Measurements from ENCODE around the gene ALDOB.
"Not testable (repeated sequence)": the region's sequence is repeated elsewhere in the genome, so short reads cannot be mapped to it uniquely, and the experiment has no call there.

ALDOB gene

GRCh38 chr9:101394687-101395086 is 40.9 kb downstream of the ALDOB start:
- Mint-ChIP-seq H3K36me3 (peaks cover 58% of the 10 kb centered on the region), H3K4me1 (peaks cover 61% of the 10 kb centered on the region), H3K9me3 (peaks cover 12% of the 10 kb centered on the region), H3K27ac (no peak overlapping the region), H3K4me3 (no peak overlapping the region), H3K27me3 (no peaks in the 10 kb centered on the region)
- no peak for ATAC-seq

GRCh38 chr9:101393135-101393534 is 42.4 kb downstream of the ALDOB start:
- no peaks in the 10 kb centered on the region for H3K27me3 Mint-ChIP-seq
- no peak for ATAC-seq
- H3K4me3 Mint-ChIP-seq, result no peak overlapping the region
- H3K4me1 Mint-ChIP-seq, result peaks cover 61% of the 10 kb centered on the region
- H3K36me3 Mint-ChIP-seq, result peaks cover 62% of the 10 kb centered on the region
- H3K9me3 Mint-ChIP-seq, result peaks cover 12% of the 10 kb centered on the region
- no peak overlapping the region for H3K27ac Mint-ChIP-seq

GRCh38 chr9:101388507-101388993 is 47.0 kb downstream of the ALDOB start:
- ATAC-seq, result no peak
- H3K27me3 Mint-ChIP-seq, result no peaks in the 10 kb centered on the region
- peaks cover 28% of the 10 kb centered on the region for H3K4me1 Mint-ChIP-seq
- H3K9me3 Mint-ChIP-seq, result peaks cover 19% of the 10 kb centered on the region
- no peak overlapping the region for H3K27ac Mint-ChIP-seq
- H3K4me3 Mint-ChIP-seq, result no peak overlapping the region
- peaks cover 49% of the 10 kb centered on the region for H3K36me3 Mint-ChIP-seq

GRCh38 chr9:101387871-101388506 is 47.6 kb downstream of the ALDOB start:
- peak; percentile 66 for ATAC-seq
- H3K27ac Mint-ChIP-seq, result no peak overlapping the region
- peaks cover 44% of the 10 kb centered on the region for H3K36me3 Mint-ChIP-seq

GRCh38 chr9:101384873-101385536 is 50.6 kb downstream of the ALDOB start, which contains the start of gene BAAT:
Gene BAAT, minus strand, starts transcription at chr9:101385006. Its CDS starts 13,602 bp downstream, at chr9:101371404.
- not testable (repeated sequence) for H3K9me3 Mint-ChIP-seq, H3K4me1 Mint-ChIP-seq, H3K4me3 Mint-ChIP-seq, ATAC-seq, H3K27ac Mint-ChIP-seq, H3K27me3 Mint-ChIP-seq
- peaks cover 16% of the 10 kb centered on the region for H3K36me3 Mint-ChIP-seq

More at GRCh38 chr9:101387871-101388506, 47.6 kb downstream of the ALDOB start:
- Mint-ChIP-seq H3K4me1 (peaks cover 26% of the 10 kb centered on the region), H3K4me3 (no peak overlapping the region), H3K27me3 (no peaks in the 10 kb centered on the region), H3K9me3 (peaks cover 17% of the 10 kb centered on the region)

GRCh38 chr9:101383361-101383760 is 52.2 kb downstream of the ALDOB start:
- H3K27me3 Mint-ChIP-seq, result no peaks in the 10 kb centered on the region
- H3K9me3 Mint-ChIP-seq, result peaks cover 9% of the 10 kb centered on the region
- no peak overlapping the region for H3K4me3 Mint-ChIP-seq
- H3K36me3 Mint-ChIP-seq, result peaks cover 13% of the 10 kb centered on the region
- no peaks in the 10 kb centered on the region for H3K4me1 Mint-ChIP-seq
- no peak overlapping the region for H3K27ac Mint-ChIP-seq
- no peak for ATAC-seq

- Mint-ChIP-seq H3K9me3 (peaks cover 15% of the 10 kb centered on the region), H3K36me3 (peaks cover 7% of the 10 kb centered on the region), H3K27ac (no peak overlapping the region)
Measured at GRCh38 chr9:101381833-101382342, 53.7 kb downstream of the ALDOB start.

GRCh38 chr9:101381118-101381517 is 54.5 kb downstream of the ALDOB start:
- H3K9me3 Mint-ChIP-seq, result peaks cover 15% of the 10 kb centered on the region
- peaks cover 7% of the 10 kb centered on the region for H3K36me3 Mint-ChIP-seq
- no peaks in the 10 kb centered on the region for H3K4me1 Mint-ChIP-seq
- H3K4me3 Mint-ChIP-seq, result no peak overlapping the region
- peaks cover 15% of the 10 kb centered on the region for H3K27me3 Mint-ChIP-seq
- no peak overlapping the region for H3K27ac Mint-ChIP-seq
- ATAC-seq, result no peak

More at GRCh38 chr9:101381833-101382342, 53.7 kb downstream of the ALDOB start:
- H3K4me1 Mint-ChIP-seq, result no peaks in the 10 kb centered on the region
- ATAC-seq, result no peak
- no peak overlapping the region for H3K4me3 Mint-ChIP-seq
- H3K27me3 Mint-ChIP-seq, result peaks cover 7% of the 10 kb centered on the region

GRCh38 chr9:101380295-101380694 is 55.3 kb downstream of the ALDOB start:
- peaks cover 7% of the 10 kb centered on the region for H3K36me3 Mint-ChIP-seq
- peaks cover 12% of the 10 kb centered on the region for H3K9me3 Mint-ChIP-seq
- no peak overlapping the region for H3K4me3 Mint-ChIP-seq
- H3K27me3 Mint-ChIP-seq, result peaks cover 20% of the 10 kb centered on the region
- H3K4me1 Mint-ChIP-seq, result no peaks in the 10 kb centered on the region
- no peak for ATAC-seq
- H3K27ac Mint-ChIP-seq, result no peak overlapping the region

GRCh38 chr9:101376111-101376848 is 59.3 kb downstream of the ALDOB start:
- Mint-ChIP-seq H3K27me3 (peaks cover 20% of the 10 kb centered on the region), H3K9me3 (peaks cover 6% of the 10 kb centered on the region), H3K4me1 (no peaks in the 10 kb centered on the region), H3K36me3 (no peaks in the 10 kb centered on the region), H3K27ac (no peak overlapping the region), H3K4me3 (no peak overlapping the region)
- ATAC-seq, result no peak

GRCh38 chr9:101375546-101375945 is 60.0 kb downstream of the ALDOB start:
- Mint-ChIP-seq H3K36me3 (no peaks in the 10 kb centered on the region), H3K9me3 (peaks cover 6% of the 10 kb centered on the region)

GRCh38 chr9:101372327-101373118 is 63.1 kb downstream of the ALDOB start:
- Mint-ChIP-seq H3K27me3 (peaks cover 20% of the 10 kb centered on the region), H3K27ac (no peak overlapping the region), H3K4me1 (no peaks in the 10 kb centered on the region), H3K36me3 (no peaks in the 10 kb centered on the region), H3K4me3 (no peak overlapping the region), H3K9me3 (peaks cover 1% of the 10 kb centered on the region)
- ATAC-seq, result no peak

More at GRCh38 chr9:101375546-101375945, 60.0 kb downstream of the ALDOB start:
- ATAC-seq, result no peak
- no peak overlapping the region for H3K27ac Mint-ChIP-seq
- H3K4me1 Mint-ChIP-seq, result no peaks in the 10 kb centered on the region
- peaks cover 20% of the 10 kb centered on the region for H3K27me3 Mint-ChIP-seq
- H3K4me3 Mint-ChIP-seq, result no peak overlapping the region

GRCh38 chr9:101371813-101372212 is 63.8 kb downstream of the ALDOB start:
- ATAC-seq, result no peak
- Mint-ChIP-seq H3K4me3 (no peak overlapping the region), H3K4me1 (no peaks in the 10 kb centered on the region), H3K36me3 (no peaks in the 10 kb centered on the region), H3K27me3 (peaks cover 13% of the 10 kb centered on the region), H3K27ac (no peak overlapping the region), H3K9me3 (no peaks in the 10 kb centered on the region)

Data from stimulated activated memory B cell treated with anti-CD40 and anti-IgM and Interleukin-4, amounts not matched to agents 10 μg/mL and 1 μg/mL and 100 μg/mL, for 72 hours (primary cell).